DOHH2 (cell line): Measurements from ENCODE around the gene IL17RA.

Experiments used
- CTCF ChIP-seq: fragments of 200-600 bp; sonication (generic); IDR thresholded peaks from one replicate; pipeline ENCODE4 v1.5.1; 2014; ENCODE audit warnings: antibody characterized with exemption, mild to moderate bottlenecking, low read depth, low read length; ENCODE audit not compliant: poor library complexity, severe bottlenecking
- EZH2phosphoT487 ChIP-seq: fragments of 200-600 bp; sonication (generic); IDR thresholded peaks from 2 replicates; pipeline ENCODE4 v1.6.1; 2017; ENCODE audit warnings: borderline replicate concordance, mild to moderate bottlenecking, antibody characterized with exemption, low read length, moderate library complexity, mixed read lengths

DNA sequence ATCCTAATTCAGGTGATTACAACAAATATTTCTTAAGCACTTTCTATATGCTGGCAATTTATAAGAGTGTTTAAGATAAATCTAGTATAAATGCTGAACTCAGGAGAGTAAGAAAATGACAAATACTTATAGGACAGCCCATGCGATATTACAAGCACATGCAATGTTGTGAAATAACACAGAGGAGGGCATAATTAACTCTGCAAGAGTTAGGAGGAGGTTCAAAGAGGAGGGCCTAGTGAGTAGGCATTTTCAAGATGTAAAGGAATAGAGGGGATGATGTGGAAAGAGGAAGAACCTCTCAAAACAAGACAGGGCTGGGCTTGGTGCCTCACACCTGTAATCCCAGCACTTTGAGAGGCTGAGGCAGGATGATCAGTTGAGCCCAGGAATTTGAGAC lies 37.1 kb upstream of the IL17RA start:
- TF ChIP-seq EZH2phosphoT487, result no peak
- no peak for TF ChIP-seq CTCF
